A204.1 (cell line): ENCODE data around the gene BORCS8.
A peak's percentile ranks its signal among the peaks of the same experiment; 100 is the strongest.
"Not testable (repeated sequence)": the region's sequence is repeated elsewhere in the genome, so short reads cannot be mapped to it uniquely, and the experiment has no call there.

Experiments used
- FAIRE-seq: peaks from 2 replicates; lab custom pipeline; 2012; peaks lifted over from hg19 to GRCh38; lab: Jason Lieb, UNC

The BORCS8 gene

GRCh38 chr19:19147344-19147743 is 44.6 kb downstream of the BORCS8 start:
- FAIRE-seq = no peak

GRCh38 chr19:19146865-19147264 is 45.1 kb downstream of the BORCS8 start:
- no peak for FAIRE-seq

- FAIRE-seq = no peak
Observed at GRCh38 chr19:19145684-19146608, 46.0 kb downstream of the BORCS8 start.

GRCh38 chr19:19145281-19145680 is 46.7 kb downstream of the BORCS8 start:
- FAIRE-seq = no peak

- FAIRE-seq = no peak
Observed at GRCh38 chr19:19142347-19142746, 49.6 kb downstream of the BORCS8 start.

GRCh38 chr19:19140476-19140875 is 51.5 kb downstream of the BORCS8 start:
- no peak for FAIRE-seq

- no peak for FAIRE-seq
Observed at GRCh38 chr19:19139876-19140229, 52.1 kb downstream of the BORCS8 start.

- peak; percentile 81 for FAIRE-seq
Observed at GRCh38 chr19:19138109-19138981, 53.6 kb downstream of the BORCS8 start, which contains the start of gene TMEM161A. TMEM161A (minus strand) TSS chr19:19138478; CDS start chr19:19138428, 50 bp downstream.

- FAIRE-seq = no peak
Observed at GRCh38 chr19:19137556-19138108, 54.3 kb downstream of the BORCS8 start.

- FAIRE-seq = not testable (repeated sequence)
Observed at GRCh38 chr19:19135713-19136112, 56.2 kb downstream of the BORCS8 start.

GRCh38 chr19:19134687-19135158 is 57.2 kb downstream of the BORCS8 start:
- no peak for FAIRE-seq

GRCh38 chr19:19133985-19134384 is 58.0 kb downstream of the BORCS8 start:
- no peak for FAIRE-seq

GRCh38 chr19:19132912-19133311 is 59.0 kb downstream of the BORCS8 start:
- FAIRE-seq = no peak

GRCh38 chr19:19131989-19132388 is 60.0 kb downstream of the BORCS8 start:
- FAIRE-seq = no peak
